Measurements from ENCODE around the gene MYG1. TPM values are rescaled to one million over a fixed set of nuclear protein-coding genes. Genes with fewer than 3 reads are reported as not detected.
A peak's percentile ranks its signal among the peaks of the same experiment; 100 is the strongest.

Gene MYG1
- total and polyA plus RNA-seq, 2 of the 13 experiments (the other 11 are each of a cell fraction or from before 2014, with no cell fraction given): 38.6 to 58.0 TPM

- TF ChIP-seq, protein P1, sequence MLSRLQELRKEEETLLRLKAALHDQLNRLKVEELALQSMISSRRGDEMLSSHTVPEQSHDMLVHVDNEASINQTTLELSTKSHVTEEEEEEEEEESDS (CRISPR knock-in tag; IDR thresholded peaks at IDR 0.05; ENCODE audit: borderline replicate concordance): peak; percentile 48; the same call in 1 of the 2 replicates
- TF ChIP-seq EHMT2 (IDR thresholded peaks at IDR 0.05; ENCODE audit: borderline replicate concordance, low read depth, low read length) (no peak), KLF13 (CRISPR knock-in tag; IDR thresholded peaks at IDR 0.05) (no peak), NKX3-1 (CRISPR knock-in tag; IDR thresholded peaks at IDR 0.05) (no peak)
- TF ChIP-seq, protein P2, sequence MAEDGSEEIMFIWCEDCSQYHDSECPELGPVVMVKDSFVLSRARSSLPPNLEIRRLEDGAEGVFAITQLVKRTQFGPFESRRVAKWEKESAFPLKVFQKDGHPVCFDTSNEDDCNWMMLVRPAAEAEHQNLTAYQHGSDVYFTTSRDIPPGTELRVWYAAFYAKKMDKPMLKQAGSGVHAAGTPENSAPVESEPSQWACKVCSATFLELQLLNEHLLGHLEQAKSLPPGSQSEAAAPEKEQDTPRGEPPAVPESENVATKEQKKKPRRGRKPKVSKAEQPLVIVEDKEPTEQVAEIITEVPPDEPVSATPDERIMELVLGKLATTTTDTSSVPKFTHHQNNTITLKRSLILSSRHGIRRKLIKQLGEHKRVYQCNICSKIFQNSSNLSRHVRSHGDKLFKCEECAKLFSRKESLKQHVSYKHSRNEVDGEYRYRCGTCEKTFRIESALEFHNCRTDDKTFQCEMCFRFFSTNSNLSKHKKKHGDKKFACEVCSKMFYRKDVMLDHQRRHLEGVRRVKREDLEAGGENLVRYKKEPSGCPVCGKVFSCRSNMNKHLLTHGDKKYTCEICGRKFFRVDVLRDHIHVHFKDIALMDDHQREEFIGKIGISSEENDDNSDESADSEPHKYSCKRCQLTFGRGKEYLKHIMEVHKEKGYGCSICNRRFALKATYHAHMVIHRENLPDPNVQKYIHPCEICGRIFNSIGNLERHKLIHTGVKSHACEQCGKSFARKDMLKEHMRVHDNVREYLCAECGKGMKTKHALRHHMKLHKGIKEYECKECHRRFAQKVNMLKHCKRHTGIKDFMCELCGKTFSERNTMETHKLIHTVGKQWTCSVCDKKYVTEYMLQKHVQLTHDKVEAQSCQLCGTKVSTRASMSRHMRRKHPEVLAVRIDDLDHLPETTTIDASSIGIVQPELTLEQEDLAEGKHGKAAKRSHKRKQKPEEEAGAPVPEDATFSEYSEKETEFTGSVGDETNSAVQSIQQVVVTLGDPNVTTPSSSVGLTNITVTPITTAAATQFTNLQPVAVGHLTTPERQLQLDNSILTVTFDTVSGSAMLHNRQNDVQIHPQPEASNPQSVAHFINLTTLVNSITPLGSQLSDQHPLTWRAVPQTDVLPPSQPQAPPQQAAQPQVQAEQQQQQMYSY (CRISPR knock-in tag; IDR thresholded peaks at IDR 0.05): no peak
- TF ChIP-seq, protein P3, sequence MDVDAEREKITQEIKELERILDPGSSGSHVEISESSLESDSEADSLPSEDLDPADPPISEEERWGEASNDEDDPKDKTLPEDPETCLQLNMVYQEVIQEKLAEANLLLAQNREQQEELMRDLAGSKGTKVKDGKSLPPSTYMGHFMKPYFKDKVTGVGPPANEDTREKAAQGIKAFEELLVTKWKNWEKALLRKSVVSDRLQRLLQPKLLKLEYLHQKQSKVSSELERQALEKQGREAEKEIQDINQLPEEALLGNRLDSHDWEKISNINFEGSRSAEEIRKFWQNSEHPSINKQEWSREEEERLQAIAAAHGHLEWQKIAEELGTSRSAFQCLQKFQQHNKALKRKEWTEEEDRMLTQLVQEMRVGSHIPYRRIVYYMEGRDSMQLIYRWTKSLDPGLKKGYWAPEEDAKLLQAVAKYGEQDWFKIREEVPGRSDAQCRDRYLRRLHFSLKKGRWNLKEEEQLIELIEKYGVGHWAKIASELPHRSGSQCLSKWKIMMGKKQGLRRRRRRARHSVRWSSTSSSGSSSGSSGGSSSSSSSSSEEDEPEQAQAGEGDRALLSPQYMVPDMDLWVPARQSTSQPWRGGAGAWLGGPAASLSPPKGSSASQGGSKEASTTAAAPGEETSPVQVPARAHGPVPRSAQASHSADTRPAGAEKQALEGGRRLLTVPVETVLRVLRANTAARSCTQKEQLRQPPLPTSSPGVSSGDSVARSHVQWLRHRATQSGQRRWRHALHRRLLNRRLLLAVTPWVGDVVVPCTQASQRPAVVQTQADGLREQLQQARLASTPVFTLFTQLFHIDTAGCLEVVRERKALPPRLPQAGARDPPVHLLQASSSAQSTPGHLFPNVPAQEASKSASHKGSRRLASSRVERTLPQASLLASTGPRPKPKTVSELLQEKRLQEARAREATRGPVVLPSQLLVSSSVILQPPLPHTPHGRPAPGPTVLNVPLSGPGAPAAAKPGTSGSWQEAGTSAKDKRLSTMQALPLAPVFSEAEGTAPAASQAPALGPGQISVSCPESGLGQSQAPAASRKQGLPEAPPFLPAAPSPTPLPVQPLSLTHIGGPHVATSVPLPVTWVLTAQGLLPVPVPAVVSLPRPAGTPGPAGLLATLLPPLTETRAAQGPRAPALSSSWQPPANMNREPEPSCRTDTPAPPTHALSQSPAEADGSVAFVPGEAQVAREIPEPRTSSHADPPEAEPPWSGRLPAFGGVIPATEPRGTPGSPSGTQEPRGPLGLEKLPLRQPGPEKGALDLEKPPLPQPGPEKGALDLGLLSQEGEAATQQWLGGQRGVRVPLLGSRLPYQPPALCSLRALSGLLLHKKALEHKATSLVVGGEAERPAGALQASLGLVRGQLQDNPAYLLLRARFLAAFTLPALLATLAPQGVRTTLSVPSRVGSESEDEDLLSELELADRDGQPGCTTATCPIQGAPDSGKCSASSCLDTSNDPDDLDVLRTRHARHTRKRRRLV (CRISPR knock-in tag; IDR thresholded peaks at IDR 0.05): peak; percentile 71; the same call in 1 of the 2 replicates
- TF ChIP-seq, protein P4, sequence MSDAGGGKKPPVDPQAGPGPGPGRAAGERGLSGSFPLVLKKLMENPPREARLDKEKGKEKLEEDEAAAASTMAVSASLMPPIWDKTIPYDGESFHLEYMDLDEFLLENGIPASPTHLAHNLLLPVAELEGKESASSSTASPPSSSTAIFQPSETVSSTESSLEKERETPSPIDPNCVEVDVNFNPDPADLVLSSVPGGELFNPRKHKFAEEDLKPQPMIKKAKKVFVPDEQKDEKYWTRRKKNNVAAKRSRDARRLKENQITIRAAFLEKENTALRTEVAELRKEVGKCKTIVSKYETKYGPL (CRISPR knock-in tag; IDR thresholded peaks at IDR 0.05): no peak
- TF ChIP-seq, protein P5, sequence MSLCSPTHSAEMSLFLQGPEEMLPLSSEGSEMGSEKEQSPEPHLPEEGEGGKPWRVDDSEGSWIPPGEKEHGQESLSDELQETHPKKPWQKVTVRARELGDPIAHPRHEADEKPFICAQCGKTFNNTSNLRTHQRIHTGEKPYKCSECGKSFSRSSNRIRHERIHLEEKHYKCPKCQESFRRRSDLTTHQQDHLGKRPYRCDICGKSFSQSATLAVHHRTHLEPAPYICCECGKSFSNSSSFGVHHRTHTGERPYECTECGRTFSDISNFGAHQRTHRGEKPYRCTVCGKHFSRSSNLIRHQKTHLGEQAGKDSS (CRISPR knock-in tag; IDR thresholded peaks at IDR 0.05; ENCODE audit: borderline replicate concordance, low read depth): no peak
- TF ChIP-seq, protein P6, sequence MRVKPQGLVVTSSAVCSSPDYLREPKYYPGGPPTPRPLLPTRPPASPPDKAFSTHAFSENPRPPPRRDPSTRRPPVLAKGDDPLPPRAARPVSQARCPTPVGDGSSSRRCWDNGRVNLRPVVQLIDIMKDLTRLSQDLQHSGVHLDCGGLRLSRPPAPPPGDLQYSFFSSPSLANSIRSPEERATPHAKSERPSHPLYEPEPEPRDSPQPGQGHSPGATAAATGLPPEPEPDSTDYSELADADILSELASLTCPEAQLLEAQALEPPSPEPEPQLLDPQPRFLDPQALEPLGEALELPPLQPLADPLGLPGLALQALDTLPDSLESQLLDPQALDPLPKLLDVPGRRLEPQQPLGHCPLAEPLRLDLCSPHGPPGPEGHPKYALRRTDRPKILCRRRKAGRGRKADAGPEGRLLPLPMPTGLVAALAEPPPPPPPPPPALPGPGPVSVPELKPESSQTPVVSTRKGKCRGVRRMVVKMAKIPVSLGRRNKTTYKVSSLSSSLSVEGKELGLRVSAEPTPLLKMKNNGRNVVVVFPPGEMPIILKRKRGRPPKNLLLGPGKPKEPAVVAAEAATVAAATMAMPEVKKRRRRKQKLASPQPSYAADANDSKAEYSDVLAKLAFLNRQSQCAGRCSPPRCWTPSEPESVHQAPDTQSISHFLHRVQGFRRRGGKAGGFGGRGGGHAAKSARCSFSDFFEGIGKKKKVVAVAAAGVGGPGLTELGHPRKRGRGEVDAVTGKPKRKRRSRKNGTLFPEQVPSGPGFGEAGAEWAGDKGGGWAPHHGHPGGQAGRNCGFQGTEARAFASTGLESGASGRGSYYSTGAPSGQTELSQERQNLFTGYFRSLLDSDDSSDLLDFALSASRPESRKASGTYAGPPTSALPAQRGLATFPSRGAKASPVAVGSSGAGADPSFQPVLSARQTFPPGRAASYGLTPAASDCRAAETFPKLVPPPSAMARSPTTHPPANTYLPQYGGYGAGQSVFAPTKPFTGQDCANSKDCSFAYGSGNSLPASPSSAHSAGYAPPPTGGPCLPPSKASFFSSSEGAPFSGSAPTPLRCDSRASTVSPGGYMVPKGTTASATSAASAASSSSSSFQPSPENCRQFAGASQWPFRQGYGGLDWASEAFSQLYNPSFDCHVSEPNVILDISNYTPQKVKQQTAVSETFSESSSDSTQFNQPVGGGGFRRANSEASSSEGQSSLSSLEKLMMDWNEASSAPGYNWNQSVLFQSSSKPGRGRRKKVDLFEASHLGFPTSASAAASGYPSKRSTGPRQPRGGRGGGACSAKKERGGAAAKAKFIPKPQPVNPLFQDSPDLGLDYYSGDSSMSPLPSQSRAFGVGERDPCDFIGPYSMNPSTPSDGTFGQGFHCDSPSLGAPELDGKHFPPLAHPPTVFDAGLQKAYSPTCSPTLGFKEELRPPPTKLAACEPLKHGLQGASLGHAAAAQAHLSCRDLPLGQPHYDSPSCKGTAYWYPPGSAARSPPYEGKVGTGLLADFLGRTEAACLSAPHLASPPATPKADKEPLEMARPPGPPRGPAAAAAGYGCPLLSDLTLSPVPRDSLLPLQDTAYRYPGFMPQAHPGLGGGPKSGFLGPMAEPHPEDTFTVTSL (CRISPR knock-in tag; IDR thresholded peaks at IDR 0.05; ENCODE audit: borderline replicate concordance): no peak
Observed at GRCh38 chr12:53267999-53268629, 31.4 kb upstream of the MYG1 start, which contains the start of gene ESPL1 (continued).

Data from HepG2 (cell line).